ENCODE measurements around the gene APOC1.
"Not testable (repeated sequence)": the region's sequence is repeated elsewhere in the genome, so short reads cannot be mapped to it uniquely, and the experiment has no call there.

DNA sequence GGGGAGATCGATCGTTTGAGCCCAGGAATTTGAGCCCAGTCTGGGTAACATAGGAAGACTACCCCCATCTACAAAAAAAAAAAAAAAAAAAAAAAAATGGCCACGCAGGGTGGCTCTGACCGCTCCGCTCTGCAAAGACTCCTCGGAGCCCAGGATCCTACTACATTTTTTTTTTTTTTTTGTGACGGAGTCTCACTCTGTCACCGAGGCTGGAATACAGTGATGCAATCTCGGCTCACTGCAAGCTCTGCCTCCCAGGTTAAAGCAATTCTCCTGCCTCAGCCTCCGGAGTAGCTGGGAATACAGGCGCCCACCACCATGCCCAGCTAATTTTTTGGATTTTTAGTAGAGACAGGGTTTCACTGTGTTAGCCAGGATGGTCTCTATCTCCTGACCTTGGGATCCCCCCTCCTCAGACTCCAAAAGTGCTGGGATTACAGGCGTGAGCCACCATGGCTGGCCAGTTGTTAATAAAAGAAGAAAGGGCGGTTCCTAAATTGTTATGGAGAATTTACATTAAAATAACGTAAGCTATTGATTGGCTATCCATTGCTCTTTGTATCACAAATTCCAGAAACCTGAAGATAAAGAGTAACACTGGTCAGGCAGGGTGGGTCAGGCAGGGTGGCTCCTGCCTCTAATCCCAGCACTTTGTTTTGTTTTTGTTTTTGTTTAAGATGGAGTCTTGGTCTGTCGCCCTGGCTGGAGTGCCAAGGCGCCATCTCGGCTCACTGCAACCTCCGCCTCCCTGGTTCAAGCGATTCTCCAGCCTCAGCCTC is 31.6 kb upstream of the APOC1 start:
- not testable (repeated sequence) for TF ChIP-seq OVOL2 (CRISPR knock-in tag; IDR thresholded peaks at IDR 0.05; ENCODE audit: borderline replicate concordance); NR2C2 (CRISPR knock-in tag; IDR thresholded peaks at IDR 0.05); NR1H2 (CRISPR knock-in tag; IDR thresholded peaks at IDR 0.05)
- TF ChIP-seq, protein P1, sequence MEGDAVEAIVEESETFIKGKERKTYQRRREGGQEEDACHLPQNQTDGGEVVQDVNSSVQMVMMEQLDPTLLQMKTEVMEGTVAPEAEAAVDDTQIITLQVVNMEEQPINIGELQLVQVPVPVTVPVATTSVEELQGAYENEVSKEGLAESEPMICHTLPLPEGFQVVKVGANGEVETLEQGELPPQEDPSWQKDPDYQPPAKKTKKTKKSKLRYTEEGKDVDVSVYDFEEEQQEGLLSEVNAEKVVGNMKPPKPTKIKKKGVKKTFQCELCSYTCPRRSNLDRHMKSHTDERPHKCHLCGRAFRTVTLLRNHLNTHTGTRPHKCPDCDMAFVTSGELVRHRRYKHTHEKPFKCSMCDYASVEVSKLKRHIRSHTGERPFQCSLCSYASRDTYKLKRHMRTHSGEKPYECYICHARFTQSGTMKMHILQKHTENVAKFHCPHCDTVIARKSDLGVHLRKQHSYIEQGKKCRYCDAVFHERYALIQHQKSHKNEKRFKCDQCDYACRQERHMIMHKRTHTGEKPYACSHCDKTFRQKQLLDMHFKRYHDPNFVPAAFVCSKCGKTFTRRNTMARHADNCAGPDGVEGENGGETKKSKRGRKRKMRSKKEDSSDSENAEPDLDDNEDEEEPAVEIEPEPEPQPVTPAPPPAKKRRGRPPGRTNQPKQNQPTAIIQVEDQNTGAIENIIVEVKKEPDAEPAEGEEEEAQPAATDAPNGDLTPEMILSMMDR (IDR thresholded peaks at IDR 0.05), result not testable (repeated sequence)
